ENCODE data around the gene FAM193A. TPM values are rescaled to one million over a fixed set of nuclear protein-coding genes. Genes with fewer than 3 reads are reported as not detected.
"Not testable (repeated sequence)": the region's sequence is repeated elsewhere in the genome, so short reads cannot be mapped to it uniquely, and the experiment has no call there.

Gene FAM193A
- polyA plus RNA-seq, 1 donor (not counting 4 experiments of a cell fraction or from before 2014, with no cell fraction given), result 3.6 TPM

DNA sequence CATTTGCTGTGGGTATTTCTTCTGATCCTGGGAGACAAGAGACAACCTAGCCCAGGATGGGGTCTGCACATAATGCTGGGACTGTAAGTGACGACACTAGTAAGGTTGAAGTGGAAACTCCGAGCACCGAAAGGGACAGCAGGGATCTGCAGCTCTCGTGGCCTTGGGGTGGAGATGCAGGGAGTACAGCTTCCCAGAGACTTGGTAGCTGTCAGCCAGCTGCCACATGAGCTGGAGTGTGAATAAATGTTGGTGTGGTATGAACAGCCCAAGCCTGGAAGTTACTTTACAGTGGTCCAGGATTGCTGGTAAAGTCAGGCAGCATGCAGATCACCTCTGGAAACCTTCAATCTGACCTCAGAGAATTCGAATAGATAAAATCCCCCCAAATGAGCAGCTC, 97.6 kb downstream of the FAM193A start:
- no peaks in the 10 kb centered on the region for H3K9me3 ChIP-seq (ENCODE audit: control insufficient read depth, low read depth, low read length)
- no peak overlapping the region for H3K4me3 ChIP-seq (ENCODE audit: control insufficient read depth in 2 of 3, extremely low read depth in 1 of 3, insufficient read depth in 2 of 3, low read depth in 1 of 3, low read length in 3 of 3)
- peaks cover 12 to 27% of the 10 kb centered on the region in 2 experiments for H3K36me3 ChIP-seq (ENCODE audit: control insufficient read depth in 2 of 2, extremely low read depth in 1 of 2, insufficient read depth in 2 of 2, low read length in 2 of 2)
- dilution Hi-C loops (cut with MboI; ENCODE audit: extremely low pct_ligation_motif_present, low sequenced_read_pairs), result no loop called here
- no peak overlapping the region for H2AFZ ChIP-seq (ENCODE audit: control insufficient read depth, low read length)
- H4K20me1 ChIP-seq (ENCODE audit: control insufficient read depth, extremely low read depth, insufficient read depth, low read length), result no peaks in the 10 kb centered on the region
- no peak overlapping the region for H3K27ac ChIP-seq (ENCODE audit: control insufficient read depth, insufficient read depth, low read length)
- FAIRE-seq (no peak), DNase-seq (ENCODE audit: low read depth, low spot score) (no peak)
- no peak overlapping the region for H3K9ac ChIP-seq (ENCODE audit: control insufficient read depth, extremely low read depth, insufficient read depth, low read length)
- no peaks in the 10 kb centered on the region for H3K9me1 ChIP-seq (ENCODE audit: control insufficient read depth, extremely low read depth, insufficient read depth, low read length)
- no peaks in the 10 kb centered on the region for H3K4me1 ChIP-seq (ENCODE audit: control insufficient read depth, extremely low read depth, insufficient read depth, low read length)
- no peak overlapping the region for H3K4me2 ChIP-seq (ENCODE audit: control insufficient read depth, extremely low read depth, insufficient read depth, low read depth, low read length)
- no peak for TF ChIP-seq EZH2 (IDR thresholded peaks at IDR 0.05; ENCODE audit: low read length)
- TF ChIP-seq, protein P1, sequence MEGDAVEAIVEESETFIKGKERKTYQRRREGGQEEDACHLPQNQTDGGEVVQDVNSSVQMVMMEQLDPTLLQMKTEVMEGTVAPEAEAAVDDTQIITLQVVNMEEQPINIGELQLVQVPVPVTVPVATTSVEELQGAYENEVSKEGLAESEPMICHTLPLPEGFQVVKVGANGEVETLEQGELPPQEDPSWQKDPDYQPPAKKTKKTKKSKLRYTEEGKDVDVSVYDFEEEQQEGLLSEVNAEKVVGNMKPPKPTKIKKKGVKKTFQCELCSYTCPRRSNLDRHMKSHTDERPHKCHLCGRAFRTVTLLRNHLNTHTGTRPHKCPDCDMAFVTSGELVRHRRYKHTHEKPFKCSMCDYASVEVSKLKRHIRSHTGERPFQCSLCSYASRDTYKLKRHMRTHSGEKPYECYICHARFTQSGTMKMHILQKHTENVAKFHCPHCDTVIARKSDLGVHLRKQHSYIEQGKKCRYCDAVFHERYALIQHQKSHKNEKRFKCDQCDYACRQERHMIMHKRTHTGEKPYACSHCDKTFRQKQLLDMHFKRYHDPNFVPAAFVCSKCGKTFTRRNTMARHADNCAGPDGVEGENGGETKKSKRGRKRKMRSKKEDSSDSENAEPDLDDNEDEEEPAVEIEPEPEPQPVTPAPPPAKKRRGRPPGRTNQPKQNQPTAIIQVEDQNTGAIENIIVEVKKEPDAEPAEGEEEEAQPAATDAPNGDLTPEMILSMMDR (optimal IDR thresholded peaks at IDR 0.05 in 1 of 3, IDR thresholded peaks at IDR 0.05 in 1 of 3, conservative IDR thresholded peaks at IDR 0.05 in 1 of 3; ENCODE audit: extremely low read depth in 1 of 3, insufficient read depth in 2 of 3, low read length in 3 of 3), result no peak
- no peaks in the 10 kb centered on the region for H3K79me2 ChIP-seq (ENCODE audit: control insufficient read depth, insufficient read depth, low read length)
- H3K27me3 ChIP-seq (ENCODE audit: control insufficient read depth, extremely low read depth, insufficient read depth, low read length), result no peaks in the 10 kb centered on the region

GRCh38 chr4:2636331-2636730, 99.9 kb downstream of the FAM193A start:
- H3K27ac ChIP-seq (ENCODE audit: control insufficient read depth, insufficient read depth, low read length), result no peak overlapping the region
- no peak for DNase-seq (ENCODE audit: low read depth, low spot score)
- no peak overlapping the region for H2AFZ ChIP-seq (ENCODE audit: control insufficient read depth, low read length)
- H4K20me1 ChIP-seq (ENCODE audit: control insufficient read depth, extremely low read depth, insufficient read depth, low read length), result no peaks in the 10 kb centered on the region
- H3K9ac ChIP-seq (ENCODE audit: control insufficient read depth, extremely low read depth, insufficient read depth, low read length), result no peak overlapping the region
- H3K9me1 ChIP-seq (ENCODE audit: control insufficient read depth, extremely low read depth, insufficient read depth, low read length), result no peaks in the 10 kb centered on the region
- FAIRE-seq, result no peak
- H3K79me2 ChIP-seq (ENCODE audit: control insufficient read depth, insufficient read depth, low read length), result no peaks in the 10 kb centered on the region
- dilution Hi-C loops (cut with MboI; ENCODE audit: extremely low pct_ligation_motif_present, low sequenced_read_pairs), result no loop called here
- no peaks in the 10 kb centered on the region for H3K27me3 ChIP-seq (ENCODE audit: control insufficient read depth, extremely low read depth, insufficient read depth, low read length)
- H3K4me1 ChIP-seq (ENCODE audit: control insufficient read depth, extremely low read depth, insufficient read depth, low read length), result no peaks in the 10 kb centered on the region
- H3K36me3 ChIP-seq (ENCODE audit: control insufficient read depth in 2 of 2, extremely low read depth in 1 of 2, insufficient read depth in 2 of 2, low read length in 2 of 2), result peaks cover 21 to 33% of the 10 kb centered on the region in 2 experiments
- TF ChIP-seq, protein P1 (optimal IDR thresholded peaks at IDR 0.05 in 1 of 3, IDR thresholded peaks at IDR 0.05 in 1 of 3, conservative IDR thresholded peaks at IDR 0.05 in 1 of 3; ENCODE audit: extremely low read depth in 1 of 3, insufficient read depth in 2 of 3, low read length in 3 of 3), result no peak
- no peak for TF ChIP-seq EZH2 (IDR thresholded peaks at IDR 0.05; ENCODE audit: low read length)
- H3K4me2 ChIP-seq (ENCODE audit: control insufficient read depth, extremely low read depth, insufficient read depth, low read depth, low read length), result no peak overlapping the region
- H3K9me3 ChIP-seq (ENCODE audit: control insufficient read depth, low read depth, low read length), result no peaks in the 10 kb centered on the region
- no peak overlapping the region for H3K4me3 ChIP-seq (ENCODE audit: control insufficient read depth in 2 of 3, extremely low read depth in 1 of 3, insufficient read depth in 2 of 3, low read depth in 1 of 3, low read length in 3 of 3)

DNA sequence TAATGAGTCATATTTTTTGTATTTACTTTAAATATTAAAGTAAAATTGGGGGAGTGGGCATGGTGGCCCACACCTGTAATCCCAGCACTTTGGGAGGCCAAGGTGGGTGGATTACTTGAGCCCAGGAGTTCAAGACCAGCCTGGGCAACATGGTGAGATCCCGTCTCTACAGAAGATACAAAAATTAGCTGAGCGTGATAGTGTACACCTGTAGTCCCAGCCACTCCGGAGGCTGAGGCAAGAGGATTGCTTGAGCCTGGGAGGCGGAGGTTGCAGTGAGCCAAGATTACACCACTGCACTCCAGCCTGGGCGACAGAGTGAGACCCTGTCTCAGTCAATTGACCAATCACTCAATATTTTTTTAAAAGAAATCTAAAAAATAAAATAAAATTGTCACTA, 100.5 kb downstream of the FAM193A start:
- dilution Hi-C loops (cut with MboI; ENCODE audit: extremely low pct_ligation_motif_present, low sequenced_read_pairs); H3K4me2 ChIP-seq (ENCODE audit: control insufficient read depth, extremely low read depth, insufficient read depth, low read depth, low read length); H4K20me1 ChIP-seq (ENCODE audit: control insufficient read depth, extremely low read depth, insufficient read depth, low read length); H3K27ac ChIP-seq (ENCODE audit: control insufficient read depth, insufficient read depth, low read length); H3K9ac ChIP-seq (ENCODE audit: control insufficient read depth, extremely low read depth, insufficient read depth, low read length); DNase-seq (ENCODE audit: low read depth, low spot score); H3K9me1 ChIP-seq (ENCODE audit: control insufficient read depth, extremely low read depth, insufficient read depth, low read length); FAIRE-seq; H3K27me3 ChIP-seq (ENCODE audit: control insufficient read depth, extremely low read depth, insufficient read depth, low read length); H3K4me1 ChIP-seq (ENCODE audit: control insufficient read depth, extremely low read depth, insufficient read depth, low read length); H2AFZ ChIP-seq (ENCODE audit: control insufficient read depth, low read length); H3K4me3 ChIP-seq (ENCODE audit: control insufficient read depth in 2 of 3, extremely low read depth in 1 of 3, insufficient read depth in 2 of 3, low read depth in 1 of 3, low read length in 3 of 3); H3K9me3 ChIP-seq (ENCODE audit: control insufficient read depth, low read depth, low read length); H3K79me2 ChIP-seq (ENCODE audit: control insufficient read depth, insufficient read depth, low read length): not testable (repeated sequence)
- H3K36me3 ChIP-seq (ENCODE audit: control insufficient read depth in 2 of 2, extremely low read depth in 1 of 2, insufficient read depth in 2 of 2, low read length in 2 of 2), result peaks cover 17 to 29% of the 10 kb centered on the region in 2 experiments
